ENCODE measurements around the gene POLR2E. TPM values are rescaled to one million over a fixed set of nuclear protein-coding genes. Genes with fewer than 3 reads are reported as not detected.
A peak's percentile ranks its signal among the peaks of the same experiment; 100 is the strongest.

The POLR2E gene
- total and polyA plus RNA-seq, 2 of the 13 experiments (the other 11 are each of a cell fraction or from before 2014, with no cell fraction given): 140 to 272 TPM

GRCh38 chr19:1050989-1051788 lies 44.0 kb downstream of the POLR2E start (continued):
- no peak; the same call in 1 of the 2 replicates for TF ChIP-seq ZMAT5 (CRISPR knock-in tag; IDR thresholded peaks at IDR 0.05; ENCODE audit: borderline replicate concordance, low read depth)
- TF ChIP-seq PRPF4 (IDR thresholded peaks at IDR 0.05; ENCODE audit: low read depth, low read length, poor library complexity, severe bottlenecking): no peak
- peak; percentile 52 for TF ChIP-seq AGO2 (optimal IDR thresholded peaks at IDR 0.05; ENCODE audit: low read depth, low read length)
- peak; percentile 71; the same call in 1 of the 2 replicates for TF ChIP-seq BATF2 (CRISPR knock-in tag; IDR thresholded peaks at IDR 0.05)
- TF ChIP-seq, protein P1, sequence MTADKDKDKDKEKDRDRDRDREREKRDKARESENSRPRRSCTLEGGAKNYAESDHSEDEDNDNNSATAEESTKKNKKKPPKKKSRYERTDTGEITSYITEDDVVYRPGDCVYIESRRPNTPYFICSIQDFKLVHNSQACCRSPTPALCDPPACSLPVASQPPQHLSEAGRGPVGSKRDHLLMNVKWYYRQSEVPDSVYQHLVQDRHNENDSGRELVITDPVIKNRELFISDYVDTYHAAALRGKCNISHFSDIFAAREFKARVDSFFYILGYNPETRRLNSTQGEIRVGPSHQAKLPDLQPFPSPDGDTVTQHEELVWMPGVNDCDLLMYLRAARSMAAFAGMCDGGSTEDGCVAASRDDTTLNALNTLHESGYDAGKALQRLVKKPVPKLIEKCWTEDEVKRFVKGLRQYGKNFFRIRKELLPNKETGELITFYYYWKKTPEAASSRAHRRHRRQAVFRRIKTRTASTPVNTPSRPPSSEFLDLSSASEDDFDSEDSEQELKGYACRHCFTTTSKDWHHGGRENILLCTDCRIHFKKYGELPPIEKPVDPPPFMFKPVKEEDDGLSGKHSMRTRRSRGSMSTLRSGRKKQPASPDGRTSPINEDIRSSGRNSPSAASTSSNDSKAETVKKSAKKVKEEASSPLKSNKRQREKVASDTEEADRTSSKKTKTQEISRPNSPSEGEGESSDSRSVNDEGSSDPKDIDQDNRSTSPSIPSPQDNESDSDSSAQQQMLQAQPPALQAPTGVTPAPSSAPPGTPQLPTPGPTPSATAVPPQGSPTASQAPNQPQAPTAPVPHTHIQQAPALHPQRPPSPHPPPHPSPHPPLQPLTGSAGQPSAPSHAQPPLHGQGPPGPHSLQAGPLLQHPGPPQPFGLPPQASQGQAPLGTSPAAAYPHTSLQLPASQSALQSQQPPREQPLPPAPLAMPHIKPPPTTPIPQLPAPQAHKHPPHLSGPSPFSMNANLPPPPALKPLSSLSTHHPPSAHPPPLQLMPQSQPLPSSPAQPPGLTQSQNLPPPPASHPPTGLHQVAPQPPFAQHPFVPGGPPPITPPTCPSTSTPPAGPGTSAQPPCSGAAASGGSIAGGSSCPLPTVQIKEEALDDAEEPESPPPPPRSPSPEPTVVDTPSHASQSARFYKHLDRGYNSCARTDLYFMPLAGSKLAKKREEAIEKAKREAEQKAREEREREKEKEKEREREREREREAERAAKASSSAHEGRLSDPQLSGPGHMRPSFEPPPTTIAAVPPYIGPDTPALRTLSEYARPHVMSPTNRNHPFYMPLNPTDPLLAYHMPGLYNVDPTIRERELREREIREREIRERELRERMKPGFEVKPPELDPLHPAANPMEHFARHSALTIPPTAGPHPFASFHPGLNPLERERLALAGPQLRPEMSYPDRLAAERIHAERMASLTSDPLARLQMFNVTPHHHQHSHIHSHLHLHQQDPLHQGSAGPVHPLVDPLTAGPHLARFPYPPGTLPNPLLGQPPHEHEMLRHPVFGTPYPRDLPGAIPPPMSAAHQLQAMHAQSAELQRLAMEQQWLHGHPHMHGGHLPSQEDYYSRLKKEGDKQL (CRISPR knock-in tag; IDR thresholded peaks at IDR 0.05; ENCODE audit: low read depth): peak; percentile 24; the same call in 1 of the 2 replicates
- TF ChIP-seq ZNF205 (CRISPR knock-in tag; IDR thresholded peaks at IDR 0.05): peak; percentile 60; the same call in 1 of the 2 replicates
- no peak for TF ChIP-seq ZNF674 (CRISPR knock-in tag; IDR thresholded peaks at IDR 0.05; ENCODE audit: low read depth)
- no peak for TF ChIP-seq ONECUT2 (CRISPR knock-in tag; IDR thresholded peaks at IDR 0.05)
- peak; percentile 49 for TF ChIP-seq TFE3 (CRISPR knock-in tag; IDR thresholded peaks at IDR 0.05)
- TF ChIP-seq NFE2L2 (IDR thresholded peaks at IDR 0.05; ENCODE audit: low read length): no peak
- peak; percentile 70; the same call in 1 of the 2 replicates for TF ChIP-seq ZBTB39 (CRISPR knock-in tag; IDR thresholded peaks at IDR 0.05)
- no peak for TF ChIP-seq FOXO1 (CRISPR knock-in tag; IDR thresholded peaks at IDR 0.05)
- no peak for TF ChIP-seq ZNF747 (CRISPR knock-in tag; IDR thresholded peaks at IDR 0.05; ENCODE audit: borderline replicate concordance)
- TF ChIP-seq ZNF761 (CRISPR knock-in tag; conservative IDR thresholded peaks at IDR 0.05): peak; percentile 87; the same call in 1 of the 2 replicates
- no peak for TF ChIP-seq TBX3 (IDR thresholded peaks at IDR 0.05; ENCODE audit: borderline replicate concordance)
- TF ChIP-seq ZNF451 (CRISPR knock-in tag; IDR thresholded peaks at IDR 0.05): peak; percentile 73; the same call in 1 of the 2 replicates
- no peak for TF ChIP-seq POLR2AphosphoS2 (IDR thresholded peaks at IDR 0.05; ENCODE audit: low read depth, low read length)
